ENCODE results near the gene ELOVL5.
A peak's percentile ranks its signal among the peaks of the same experiment; 100 is the strongest.

The ELOVL5 gene

GRCh38 chr6:53268858-53269608 is 79.7 kb downstream of the ELOVL5 start:
- no peak for DNase-seq

GRCh38 chr6:53266553-53267090 is 82.1 kb downstream of the ELOVL5 start:
- no peak for DNase-seq

- no peak for DNase-seq
Observed at GRCh38 chr6:53264915-53265607, 83.7 kb downstream of the ELOVL5 start.

GRCh38 chr6:53264337-53264736 is 84.4 kb downstream of the ELOVL5 start:
- no peak for DNase-seq

- DNase-seq: no peak
Observed at GRCh38 chr6:53263917-53264316, 84.8 kb downstream of the ELOVL5 start.

- no peak for DNase-seq
Observed at GRCh38 chr6:53259860-53260580, 88.7 kb downstream of the ELOVL5 start.

- no peak for DNase-seq
Observed at GRCh38 chr6:53258774-53259155, 90.0 kb downstream of the ELOVL5 start.

- DNase-seq: no peak
Observed at GRCh38 chr6:53258076-53258773, 90.5 kb downstream of the ELOVL5 start.

GRCh38 chr6:53257533-53257932 is 91.2 kb downstream of the ELOVL5 start:
- no peak for DNase-seq

GRCh38 chr6:53257001-53257400 is 91.7 kb downstream of the ELOVL5 start:
- no peak for DNase-seq

- DNase-seq: no peak
Observed at GRCh38 chr6:53252177-53252692, 96.5 kb downstream of the ELOVL5 start.

GRCh38 chr6:53251033-53251672 is 97.6 kb downstream of the ELOVL5 start:
- no peak for DNase-seq

GRCh38 chr6:53250176-53251032 is 98.3 kb downstream of the ELOVL5 start:
- no peak for DNase-seq

GRCh38 chr6:53246924-53247323 is 101.8 kb downstream of the ELOVL5 start:
- no peak for DNase-seq

- DNase-seq: peak; percentile 17
Observed at GRCh38 chr6:53244958-53245357, 103.8 kb downstream of the ELOVL5 start.

GRCh38 chr6:53244399-53244931 is 104.3 kb downstream of the ELOVL5 start:
- no peak for DNase-seq

- DNase-seq: no peak
Observed at GRCh38 chr6:53241938-53242337, 106.8 kb downstream of the ELOVL5 start.

GRCh38 chr6:53240761-53241160 is 108.0 kb downstream of the ELOVL5 start:
- no peak for DNase-seq

GRCh38 chr6:53240139-53240538 is 108.6 kb downstream of the ELOVL5 start:
- no peak for DNase-seq

GRCh38 chr6:53239526-53239925 is 109.2 kb downstream of the ELOVL5 start:
- no peak for DNase-seq

GRCh38 chr6:53238311-53238710 is 110.4 kb downstream of the ELOVL5 start:
- no peak for DNase-seq

All from stimulated activated CD4-positive, alpha-beta T cell treated with anti-CD3 and anti-CD28 coated beads, Interleukin-4, amount 100 ng/mL, for 24 hours (primary cell).